Stimulated activated CD8-positive, alpha-beta memory T cell treated with anti-CD3 and anti-CD28 coated beads, Interleukin-7, amount 100 ng/mL, for 4 hours (primary cell): ENCODE data around the gene ASCL5.

Experiments used
- DNase-seq, 2 donors: peaks; one replicate each; pipeline ENCODE4 v3.0.0-alpha.2; 2020; ENCODE audit warnings: low read depth in 2 of 2

Gene ASCL5

GRCh38 chr1:201153474-201154388, 26.7 kb upstream of the ASCL5 start:
- DNase-seq: no peak

- DNase-seq: no peak
Measured at GRCh38 chr1:201149400-201149799, 22.4 kb upstream of the ASCL5 start.

- DNase-seq: no peak
Measured at GRCh38 chr1:201147396-201148015, 20.5 kb upstream of the ASCL5 start.

GRCh38 chr1:201146626-201147390, 19.8 kb upstream of the ASCL5 start:
- DNase-seq: no peak

GRCh38 chr1:201145816-201146215, 18.8 kb upstream of the ASCL5 start:
- DNase-seq: no peak

- DNase-seq: no peak
Measured at GRCh38 chr1:201145132-201145531, 18.1 kb upstream of the ASCL5 start.

- no peak for DNase-seq
Measured at GRCh38 chr1:201144701-201145100, 17.7 kb upstream of the ASCL5 start.

- DNase-seq: no peak
Measured at GRCh38 chr1:201143726-201144635, 17.0 kb upstream of the ASCL5 start.

GRCh38 chr1:201142849-201143725, 16.1 kb upstream of the ASCL5 start:
- no peak for DNase-seq

- DNase-seq: no peak
Measured at GRCh38 chr1:201142011-201142848, 15.2 kb upstream of the ASCL5 start.

- DNase-seq: no peak
Measured at GRCh38 chr1:201141418-201141817, 14.4 kb upstream of the ASCL5 start.

- no peak for DNase-seq
Measured at GRCh38 chr1:201140941-201141260, 13.9 kb upstream of the ASCL5 start.

- no peak for DNase-seq
Measured at GRCh38 chr1:201140235-201140940, 13.4 kb upstream of the ASCL5 start.

- DNase-seq: no peak
Measured at GRCh38 chr1:201139756-201140155, 12.8 kb upstream of the ASCL5 start.

GRCh38 chr1:201139306-201139705, 12.3 kb upstream of the ASCL5 start:
- DNase-seq: no peak

GRCh38 chr1:201138311-201138840, 11.4 kb upstream of the ASCL5 start:
- no peak for DNase-seq

GRCh38 chr1:201137579-201138310, 10.8 kb upstream of the ASCL5 start:
- no peak for DNase-seq

- no peak for DNase-seq
Measured at GRCh38 chr1:201137024-201137392, 10.0 kb upstream of the ASCL5 start.
